Measurements from ENCODE around the gene RGN.
"Not testable (repeated sequence)": the region's sequence is repeated elsewhere in the genome, so short reads cannot be mapped to it uniquely, and the experiment has no call there.

The RGN gene

GRCh38 chrX:47078129-47079043, at the start of gene RGN:
TSS of gene RGN (plus strand) at chrX:47078443. CDS start at chrX:47081145, 2,702 bp downstream.
- DNase-seq, result no peak

- DNase-seq, result no peak
Measured at GRCh38 chrX:47030339-47030738, 47.9 kb upstream of the RGN start.

- DNase-seq, result no peak
Measured at GRCh38 chrX:47047989-47048388, 30.3 kb upstream of the RGN start.

GRCh38 chrX:47059142-47059874, 18.9 kb upstream of the RGN start:
- no peak for DNase-seq

- no peak for DNase-seq
Measured at GRCh38 chrX:47060708-47061107, 17.5 kb upstream of the RGN start.

GRCh38 chrX:47061238-47061919, 16.9 kb upstream of the RGN start:
- no peak for DNase-seq

- DNase-seq, result no peak
Measured at GRCh38 chrX:47063179-47063578, 15.1 kb upstream of the RGN start.

GRCh38 chrX:47068214-47068613, 10.0 kb upstream of the RGN start:
- no peak for DNase-seq

GRCh38 chrX:47068720-47069119, 9.5 kb upstream of the RGN start:
- no peak for DNase-seq

- no peak for DNase-seq
Measured at GRCh38 chrX:47080215-47080914, 2.1 kb downstream of the RGN start.

- no peak for DNase-seq
Measured at GRCh38 chrX:47080915-47081236, 2.6 kb downstream of the RGN start.

GRCh38 chrX:47091149-47091775, 13.0 kb downstream of the RGN start:
- no peak for DNase-seq

GRCh38 chrX:47093248-47093647, 15.0 kb downstream of the RGN start:
- DNase-seq, result no peak

- no peak for DNase-seq
Measured at GRCh38 chrX:47093860-47094259, 15.6 kb downstream of the RGN start.

- no peak for DNase-seq
Measured at GRCh38 chrX:47097018-47097417, 18.8 kb downstream of the RGN start.

GRCh38 chrX:47098338-47099094, 20.3 kb downstream of the RGN start:
- DNase-seq, result no peak

- DNase-seq, result no peak
Measured at GRCh38 chrX:47101206-47101605, 23.0 kb downstream of the RGN start.

- not testable (repeated sequence) for DNase-seq
Measured at GRCh38 chrX:47110936-47111615, 32.8 kb downstream of the RGN start.

- no peak for DNase-seq
Measured at GRCh38 chrX:47112316-47112954, 34.2 kb downstream of the RGN start.

- DNase-seq, result not testable (repeated sequence)
Measured at GRCh38 chrX:47116551-47117110, 38.4 kb downstream of the RGN start.
